Activated CD4-positive, alpha-beta memory T cell treated with anti-CD3 and anti-CD28 coated beads for 36 hours (primary cell): ENCODE data around the gene ZC3H10. TPM values are rescaled to one million over a fixed set of nuclear protein-coding genes. Genes with fewer than 3 reads are reported as not detected.

Experiments
- CTCF ChIA-PET: fragments of 350-600 bp; sonication (Branson Sonifier 250); formaldehyde crosslinking; loops from one replicate; lab custom pipeline; 2021; ENCODE audit warnings: antibody characterized with exemption, inconsistent platforms; lab: Charles Lee
- POLR2A ChIA-PET: fragments of 350-600 bp; sonication (Branson Sonifier 250); formaldehyde crosslinking; loops from one replicate; lab custom pipeline; 2021; ENCODE audit warnings: antibody characterized with exemption; lab: Charles Lee
- DNase-seq: peaks from one replicate; pipeline ENCODE4 v3.0.0-alpha.2; 2020
- H3K27ac Mint-ChIP-seq: one replicate; pipeline ENCODE4 v1.8.0; 2021; ENCODE audit warnings: mixed read lengths
- H3K27me3 Mint-ChIP-seq: one replicate; pipeline ENCODE4 v1.8.0; 2021; ENCODE audit warnings: mixed read lengths
- H3K36me3 Mint-ChIP-seq: one replicate; pipeline ENCODE4 v1.8.0; 2021; ENCODE audit warnings: mixed read lengths
- H3K4me1 Mint-ChIP-seq: one replicate; pipeline ENCODE4 v1.8.0; 2021; ENCODE audit warnings: low read depth, mixed read lengths
- H3K4me3 Mint-ChIP-seq: one replicate; pipeline ENCODE4 v1.8.0; 2021; ENCODE audit warnings: mild to moderate bottlenecking, mixed read lengths
- H3K9me3 Mint-ChIP-seq: one replicate; pipeline ENCODE4 v1.8.0; 2021; ENCODE audit warnings: mixed read lengths
- intact Hi-C: fragments of 100-400 bp; cut with micrococcal nuclease; formaldehyde crosslinking; loops from one replicate; pipeline ENCODE4 v1.15.1; 2023
- total RNA-seq, 2 experiments: library from RNA; stranded (reverse); gene quantifications; one replicate each; pipeline ENCODE4 v1.2.3, GENCODE V29; 2021

Gene ZC3H10
- total RNA-seq, 2 experiments from 2014 or later, result 5.1 to 7.2 TPM

GRCh38 chr12:56160193-56160763 is 42.2 kb downstream of the ZC3H10 start:
- Mint-ChIP-seq H3K4me1 (peaks cover 35% of the 10 kb centered on the region), H3K9me3 (no peaks in the 10 kb centered on the region), H3K27me3 (no peaks in the 10 kb centered on the region), H3K36me3 (peaks cover 64% of the 10 kb centered on the region), H3K27ac (peak overlapping the region; percentile 98), H3K4me3 (peak overlapping the region; percentile 95)
- POLR2A ChIA-PET, result interaction anchor here (0.6 to 4.5 kb wide), 6 partner anchors 9 to 44 kb away, joined by 3 to 19 read pairs (median 12); partner anchors contain the start of genes ESYT1, MYL6B, SMARCC2 and ZC3H10
- intact Hi-C loops, result loop anchor here (1.0 kb wide), 1 partner anchor 8 kb away; the partner anchor contains the start of gene MYL6B
- peak; percentile 79 for DNase-seq
- CTCF ChIA-PET, result interaction anchor here (0.6 to 6.2 kb wide), 5 partner anchors 8 to 1309 kb away, joined by 3 to 48 read pairs (median 14); partner anchors contain the start of genes ESYT1, MYL6B, SMARCC2 and ZC3H10

GRCh38 chr12:56160894-56161689 is 43.0 kb downstream of the ZC3H10 start:
- Mint-ChIP-seq H3K9me3 (no peaks in the 10 kb centered on the region), H3K36me3 (peaks cover 63% of the 10 kb centered on the region), H3K4me1 (peaks cover 32% of the 10 kb centered on the region), H3K4me3 (peak overlapping the region; percentile 95), H3K27ac (peak overlapping the region; percentile 98), H3K27me3 (no peaks in the 10 kb centered on the region)
- ChIA-PET CTCF (interaction anchor here (0.6 to 6.2 kb wide), 7 partner anchors 9 to 1308 kb away, joined by 3 to 48 read pairs (median 7); partner anchors contain the start of genes ESYT1, MYL6B, SMARCC2 and ZC3H10), POLR2A (interaction anchor here (0.8 to 4.5 kb wide), 7 partner anchors 8 to 43 kb away, joined by 3 to 19 read pairs (median 6); partner anchors contain the start of genes ESYT1, MYL6B, SMARCC2 and ZC3H10)
- intact Hi-C loops, result loop anchor here (1.0 kb wide), 1 partner anchor 9 kb away; the partner anchor contains the start of gene MYL6B
- DNase-seq, result no peak

- POLR2A ChIA-PET, result interaction anchor here (1.0 to 4.5 kb wide), 9 partner anchors 10 to 44 kb away, joined by 3 to 19 read pairs (median 6); partner anchors contain the start of genes ESYT1, MYL6B, SMARCC2 and ZC3H10
- intact Hi-C loops, result no loop called here
- peak overlapping the region; percentile 95 for H3K4me3 Mint-ChIP-seq
- peaks cover 32% of the 10 kb centered on the region for H3K4me1 Mint-ChIP-seq
- H3K36me3 Mint-ChIP-seq, result peaks cover 63% of the 10 kb centered on the region
- H3K27me3 Mint-ChIP-seq, result no peaks in the 10 kb centered on the region
- DNase-seq, result no peak
- no peaks in the 10 kb centered on the region for H3K9me3 Mint-ChIP-seq
- CTCF ChIA-PET, result interaction anchor here (0.6 to 6.2 kb wide), 6 partner anchors 10 to 115 kb away, joined by 3 to 48 read pairs (median 10); partner anchors contain the start of genes ESYT1, SMARCC2 and ZC3H10
- peak overlapping the region; percentile 98 for H3K27ac Mint-ChIP-seq
Measured at GRCh38 chr12:56161690-56162351, 43.8 kb downstream of the ZC3H10 start.

DNA sequence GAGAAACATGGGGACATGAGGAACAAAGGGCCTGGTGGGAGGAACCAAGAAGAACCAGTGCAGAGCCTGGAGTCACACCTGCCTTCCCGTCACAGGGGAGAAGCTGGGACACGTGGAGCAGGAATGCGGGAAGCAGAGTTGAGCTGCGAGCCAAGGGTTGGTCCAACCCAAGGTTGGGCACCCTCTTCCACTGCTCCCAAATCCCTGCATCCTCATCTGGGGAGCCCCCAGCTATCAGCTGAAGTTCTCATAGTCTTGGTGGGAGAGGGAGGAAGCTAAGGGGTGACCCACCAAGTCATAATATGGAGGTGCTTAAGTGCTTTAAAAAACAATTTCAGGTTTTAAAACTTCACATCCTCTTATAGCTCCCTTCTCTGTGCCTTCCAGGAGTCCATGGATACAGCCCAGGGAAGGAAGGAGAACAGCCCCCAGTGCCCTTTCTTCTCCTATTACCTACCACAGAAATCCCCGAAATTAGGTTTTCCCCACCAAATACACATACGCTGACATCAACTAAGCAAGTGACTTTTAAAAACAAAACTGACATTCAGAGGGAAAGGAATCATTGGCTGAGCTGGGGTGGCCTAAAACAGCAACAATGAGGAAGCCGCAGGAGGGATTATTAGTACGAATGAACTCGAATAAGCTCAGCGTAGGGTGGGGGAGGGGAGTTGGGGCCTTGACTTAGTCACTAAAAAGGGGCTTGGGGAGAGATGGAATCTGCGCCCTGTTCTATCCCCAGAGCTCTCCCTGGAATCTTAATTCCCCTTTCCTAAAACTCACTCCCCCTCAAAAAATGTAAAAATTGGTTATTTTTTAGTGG is 44.6 kb downstream of the ZC3H10 start:
- Mint-ChIP-seq H3K27ac (peak overlapping the region; percentile 44), H3K36me3 (peaks cover 65% of the 10 kb centered on the region), H3K27me3 (no peaks in the 10 kb centered on the region), H3K4me3 (no peak overlapping the region), H3K4me1 (peaks cover 26% of the 10 kb centered on the region), H3K9me3 (no peaks in the 10 kb centered on the region)
- intact Hi-C loops, result no loop called here
- ChIA-PET POLR2A (interaction anchor here (0.9 to 4.5 kb wide), 7 partner anchors 9 to 44 kb away, joined by 3 to 19 read pairs (median 4); partner anchors contain the start of genes ESYT1 and ZC3H10), CTCF (interaction anchor here (0.6 to 6.2 kb wide), 7 partner anchors 11 to 361 kb away, joined by 3 to 48 read pairs (median 7); partner anchors contain the start of genes ESYT1, SMARCC2 and ZC3H10)
- DNase-seq, result no peak

DNA sequence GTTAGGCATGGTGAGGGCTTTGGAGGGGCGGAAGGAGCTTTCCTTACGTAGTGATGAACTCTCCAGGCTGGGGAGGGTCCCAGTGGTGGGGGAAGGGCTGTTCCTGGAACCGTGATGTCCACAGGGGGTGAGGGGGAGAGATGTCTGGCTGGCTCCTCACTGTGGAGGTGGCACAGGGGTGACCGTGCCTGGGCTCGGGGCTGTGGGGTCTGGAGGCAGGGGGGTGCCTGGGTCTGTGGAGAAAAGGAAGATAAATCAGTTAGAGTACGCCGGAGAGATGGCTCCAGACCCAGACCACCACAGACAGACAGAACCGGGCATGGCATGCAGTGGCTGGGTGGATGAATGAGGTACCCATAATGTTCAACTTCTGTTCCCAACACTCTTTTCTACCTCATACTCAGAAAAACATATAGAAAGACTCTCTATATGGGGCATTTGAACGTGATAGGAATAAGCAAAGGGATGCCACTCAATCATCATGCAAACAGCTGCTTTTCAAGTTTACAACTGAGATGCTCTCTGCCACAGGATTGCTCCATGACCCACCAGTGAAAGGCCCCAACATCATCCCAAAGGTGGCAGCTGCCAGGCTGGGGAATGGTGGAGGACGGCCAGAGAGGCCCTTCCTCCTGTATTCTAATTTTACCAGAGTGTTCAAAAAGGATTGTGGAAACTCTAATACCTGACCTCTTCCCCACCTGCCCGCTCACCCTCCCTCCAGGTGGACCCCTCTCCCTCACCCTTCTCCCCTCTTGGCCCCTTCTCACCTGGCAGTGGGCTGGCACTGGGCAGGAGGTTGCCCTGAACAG is 45.7 kb downstream of the ZC3H10 start:
- intact Hi-C loops, result no loop called here
- Mint-ChIP-seq H3K4me3 (no peak overlapping the region), H3K36me3 (peaks cover 64% of the 10 kb centered on the region), H3K27me3 (no peaks in the 10 kb centered on the region), H3K9me3 (no peaks in the 10 kb centered on the region), H3K27ac (peak overlapping the region; percentile 51), H3K4me1 (peaks cover 26% of the 10 kb centered on the region)
- DNase-seq, result no peak
- POLR2A ChIA-PET, result interaction anchor here (0.9 to 4.5 kb wide), 7 partner anchors 8 to 45 kb away, joined by 3 to 19 read pairs (median 4); partner anchors contain the start of genes ESYT1 and ZC3H10
- CTCF ChIA-PET, result interaction anchor here (0.8 to 6.2 kb wide), 3 partner anchors 25 to 44 kb away, joined by 3 to 48 read pairs (median 46); partner anchors contain the start of genes ESYT1 and SMARCC2

DNA sequence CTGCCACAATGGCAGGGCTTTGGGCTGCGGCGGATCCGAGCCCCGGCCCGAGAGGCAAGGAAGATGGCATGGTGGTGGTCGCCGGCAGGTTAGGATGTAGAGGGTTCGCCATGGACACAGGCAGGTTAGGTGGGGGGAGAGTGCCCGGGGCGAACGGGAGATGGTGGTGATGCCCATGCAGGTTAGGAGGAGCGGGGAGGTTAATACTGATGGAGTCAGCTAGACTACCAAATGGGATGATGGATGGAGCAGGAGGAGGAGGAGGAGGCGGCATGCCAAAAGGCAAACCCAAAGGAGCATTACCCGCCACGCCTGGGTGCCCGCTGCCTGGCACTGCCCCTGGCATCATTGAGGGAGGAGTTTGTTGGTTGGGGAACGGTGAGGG is 46.3 kb downstream of the ZC3H10 start:
- peak overlapping the region; percentile 44 for H3K27ac Mint-ChIP-seq
- no peaks in the 10 kb centered on the region for H3K9me3 Mint-ChIP-seq
- ChIA-PET CTCF (no interaction called here), POLR2A (no interaction called here)
- H3K36me3 Mint-ChIP-seq, result peaks cover 60% of the 10 kb centered on the region
- intact Hi-C loops, result no loop called here
- H3K27me3 Mint-ChIP-seq, result no peaks in the 10 kb centered on the region
- no peak overlapping the region for H3K4me3 Mint-ChIP-seq
- H3K4me1 Mint-ChIP-seq, result peaks cover 26% of the 10 kb centered on the region
- no peak for DNase-seq

DNA sequence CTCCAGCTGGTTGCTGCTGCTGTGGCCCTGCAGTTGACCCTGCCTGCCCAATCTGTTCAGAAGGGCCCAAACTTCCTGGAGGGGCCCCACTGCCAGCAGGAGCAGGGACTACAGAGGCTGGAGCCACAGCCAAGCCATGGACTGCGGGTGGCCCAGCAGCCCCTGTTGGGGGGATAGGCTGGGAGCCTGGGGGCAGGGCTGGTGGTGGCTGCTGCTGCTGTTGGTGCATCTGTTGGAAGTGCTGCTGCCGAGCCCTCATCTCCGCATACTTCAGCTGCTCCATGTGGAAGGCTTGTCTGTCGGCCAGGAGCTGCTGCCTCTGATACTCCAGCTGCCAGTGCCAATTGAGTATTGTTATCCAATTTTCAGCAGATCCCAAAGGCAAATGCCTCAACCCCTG is 47.3 kb downstream of the ZC3H10 start:
- peaks cover 53% of the 10 kb centered on the region for H3K36me3 Mint-ChIP-seq
- CTCF ChIA-PET, result no interaction called here
- H3K4me1 Mint-ChIP-seq, result peaks cover 19% of the 10 kb centered on the region
- intact Hi-C loops, result no loop called here
- POLR2A ChIA-PET, result interaction anchor here (1.0 to 1.2 kb wide), 3 partner anchors 13 to 46 kb away, joined by 3 to 4 read pairs (median 4); no protein-coding TSS in a partner anchor
- H3K27ac Mint-ChIP-seq, result no peak overlapping the region
- no peaks in the 10 kb centered on the region for H3K27me3 Mint-ChIP-seq
- no peaks in the 10 kb centered on the region for H3K9me3 Mint-ChIP-seq
- no peak for DNase-seq
- H3K4me3 Mint-ChIP-seq, result no peak overlapping the region

GRCh38 chr12:56169229-56169759 is 51.2 kb downstream of the ZC3H10 start:
- POLR2A ChIA-PET, result interaction anchor here (1.0 kb wide), 1 partner anchor 8 kb away, joined by 3 read pairs; no protein-coding TSS in a partner anchor
- Mint-ChIP-seq H3K27ac (no peak overlapping the region), H3K4me1 (no peaks in the 10 kb centered on the region), H3K27me3 (no peaks in the 10 kb centered on the region), H3K9me3 (no peaks in the 10 kb centered on the region), H3K4me3 (no peak overlapping the region), H3K36me3 (peaks cover 43% of the 10 kb centered on the region)
- intact Hi-C loops, result no loop called here
- no peak for DNase-seq
- CTCF ChIA-PET, result interaction anchor here (0.9 kb wide), 1 partner anchor 20 kb away, joined by 4 read pairs; the partner anchor contains the start of gene SMARCC2

GRCh38 chr12:56172839-56173238 is 54.8 kb downstream of the ZC3H10 start:
- Mint-ChIP-seq H3K27ac (no peak overlapping the region), H3K36me3 (peaks cover 46% of the 10 kb centered on the region), H3K9me3 (no peaks in the 10 kb centered on the region), H3K27me3 (no peaks in the 10 kb centered on the region), H3K4me3 (no peak overlapping the region), H3K4me1 (no peaks in the 10 kb centered on the region)
- ChIA-PET CTCF (interaction anchor here (1.0 to 2.5 kb wide), 2 partner anchors 17 to 94 kb away, joined by 4 to 10 read pairs; partner anchors contain the start of gene SMARCC2), POLR2A (interaction anchor here (0.6 to 1.0 kb wide), 4 partner anchors 15 to 84 kb away, joined by 3 to 4 read pairs (median 3); partner anchors contain the start of gene SMARCC2)
- intact Hi-C loops, result no loop called here
- no peak for DNase-seq
